Renal cortex interstitium (tissue), 11 donors: ENCODE data around the gene PHOX2B. TPM values are rescaled to one million over a fixed set of nuclear protein-coding genes. Genes with fewer than 3 reads are reported as not detected.
"Not testable (repeated sequence)": the region's sequence is repeated elsewhere in the genome, so short reads cannot be mapped to it uniquely, and the experiment has no call there.

Experiments
- DNase-seq, 11 donors: peaks; one replicate each; pipeline ENCODE4 v3.0.0-alpha.2; 2013; ENCODE audit warnings: low read depth in 9 of 11, low spot score in 4 of 11; ENCODE audit errors: extremely low read depth in 1 of 11
- polyA plus RNA-seq, 3 donors: library from polyadenylated mRNA; unstranded; fragments of 120-200 nt; gene quantifications; one replicate each; pipeline ENCODE4 v1.2.1, GENCODE V29; 2013; ENCODE audit not compliant: insufficient read length in 3 of 3

PHOX2B gene
- polyA plus RNA-seq, 3 donors, result 0.09 to 0.24 TPM; not detected in 1

- DNase-seq, result no peak
Measured at GRCh38 chr4:41722181-41722580, 26.3 kb downstream of the PHOX2B start.

- DNase-seq, result no peak
Measured at GRCh38 chr4:41719417-41719816, 29.1 kb downstream of the PHOX2B start.

DNA sequence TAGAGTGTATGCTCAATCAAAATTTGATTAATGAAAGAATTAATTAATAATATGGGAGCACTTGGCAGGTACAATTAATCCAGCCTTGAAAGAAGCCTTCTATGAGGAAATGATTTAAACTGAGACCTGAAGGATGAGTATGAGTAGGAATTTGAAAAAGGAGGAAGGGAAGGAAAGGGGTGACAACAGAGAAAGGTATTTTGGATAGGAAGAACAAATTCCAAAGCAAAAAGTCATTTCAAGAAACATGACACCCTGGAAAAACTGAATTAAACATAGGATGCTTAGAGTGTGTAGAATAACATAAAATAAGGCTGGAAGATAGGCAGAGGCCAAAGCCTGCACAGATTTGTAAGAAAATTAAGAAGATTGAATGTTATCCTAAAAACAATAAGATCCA is 29.6 kb downstream of the PHOX2B start:
- no peak for DNase-seq

DNA sequence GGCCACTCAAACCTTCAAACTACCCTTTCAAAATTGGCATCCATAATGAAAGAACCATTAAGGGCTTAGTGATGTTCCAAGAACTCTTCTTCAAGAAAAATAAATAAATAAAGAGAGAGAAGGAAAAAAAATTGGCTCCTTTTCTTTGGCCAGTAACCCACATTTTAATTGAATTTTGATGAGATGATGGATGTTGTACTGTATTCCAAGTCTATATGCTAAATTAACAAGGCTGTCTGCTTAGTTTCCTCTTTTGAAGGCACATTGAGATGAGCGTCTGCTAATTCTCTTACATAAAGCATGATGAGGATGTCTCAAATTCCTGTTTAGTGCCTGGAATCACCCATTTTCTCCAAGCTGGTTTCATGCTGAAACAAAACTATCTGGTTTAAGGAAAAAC is 33.4 kb downstream of the PHOX2B start:
- DNase-seq, result no peak

DNA sequence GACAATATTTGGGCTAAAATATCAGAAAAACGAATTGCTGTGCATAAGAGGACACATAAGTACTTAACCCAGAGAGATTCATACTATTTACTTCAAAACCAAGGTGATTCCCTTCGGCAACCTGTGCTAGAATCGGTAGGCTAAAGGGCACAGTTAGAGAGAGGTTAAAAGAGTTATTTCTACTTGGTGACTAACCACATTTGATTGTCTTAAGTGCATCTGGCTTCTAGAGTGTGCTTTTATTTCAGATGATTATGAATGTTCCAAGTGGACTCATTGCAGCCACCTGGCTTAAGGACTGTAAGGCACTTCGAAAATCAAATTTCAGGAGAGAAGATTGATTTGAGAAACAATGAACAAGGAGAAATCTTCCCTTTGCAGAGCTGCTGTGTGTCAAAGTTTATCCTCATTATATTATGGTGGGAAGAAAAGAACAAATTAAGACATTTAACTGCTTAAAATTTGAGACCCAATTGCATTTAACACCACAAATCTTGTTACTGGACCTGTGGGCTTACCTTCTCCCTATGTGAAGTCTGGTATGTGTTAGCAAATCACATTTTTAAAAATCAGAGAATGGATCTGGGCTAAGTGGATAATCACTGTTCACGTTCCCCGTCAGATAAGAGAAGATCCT is 34.0 kb downstream of the PHOX2B start:
- DNase-seq, result no peak

GRCh38 chr4:41713768-41714167 is 34.8 kb downstream of the PHOX2B start:
- DNase-seq, result no peak

DNA sequence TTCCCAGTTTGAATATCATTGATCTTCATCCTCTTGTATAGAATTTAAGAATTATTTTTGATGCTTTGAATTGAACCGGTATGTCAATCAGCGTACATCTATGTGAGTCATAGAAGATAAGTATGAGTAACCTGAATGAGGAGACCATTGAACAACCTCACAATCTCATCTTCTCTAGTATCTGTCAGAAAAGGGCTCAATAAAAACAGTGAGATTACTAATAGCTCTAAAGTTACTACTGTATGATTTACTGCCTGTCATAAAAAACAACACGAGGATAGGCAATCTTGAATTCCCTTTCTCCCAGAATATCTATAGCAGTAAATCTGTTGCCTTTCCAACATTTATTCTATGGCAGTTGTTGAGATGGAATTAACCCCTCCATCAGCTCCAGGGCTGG is 36.1 kb downstream of the PHOX2B start:
- DNase-seq, result no peak

DNA sequence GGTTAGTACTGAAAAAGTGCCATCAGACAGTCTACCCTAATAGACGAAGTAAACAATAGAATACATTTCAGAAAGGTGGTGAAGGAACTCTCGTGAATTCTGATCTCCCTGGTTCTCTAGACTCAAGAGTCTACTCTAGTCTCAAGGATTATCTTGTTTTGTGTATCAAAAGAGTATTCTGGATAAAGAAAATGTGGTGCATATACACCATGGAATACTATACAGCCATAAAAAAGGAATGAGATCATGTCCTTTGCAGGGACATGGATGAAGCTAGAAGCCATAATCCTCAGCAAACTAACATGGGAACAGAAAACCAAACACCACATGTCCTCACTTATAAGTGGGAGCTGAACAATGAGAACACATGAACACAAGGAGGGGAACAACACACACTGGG is 36.9 kb downstream of the PHOX2B start:
- not testable (repeated sequence) for DNase-seq

- DNase-seq, result no peak
Measured at GRCh38 chr4:41709844-41710481, 38.6 kb downstream of the PHOX2B start.

- DNase-seq, result no peak
Measured at GRCh38 chr4:41703785-41704184, 44.7 kb downstream of the PHOX2B start.

GRCh38 chr4:41702770-41703169 is 45.8 kb downstream of the PHOX2B start:
- no peak for DNase-seq

GRCh38 chr4:41701983-41702382 is 46.5 kb downstream of the PHOX2B start:
- DNase-seq, result no peak

DNA sequence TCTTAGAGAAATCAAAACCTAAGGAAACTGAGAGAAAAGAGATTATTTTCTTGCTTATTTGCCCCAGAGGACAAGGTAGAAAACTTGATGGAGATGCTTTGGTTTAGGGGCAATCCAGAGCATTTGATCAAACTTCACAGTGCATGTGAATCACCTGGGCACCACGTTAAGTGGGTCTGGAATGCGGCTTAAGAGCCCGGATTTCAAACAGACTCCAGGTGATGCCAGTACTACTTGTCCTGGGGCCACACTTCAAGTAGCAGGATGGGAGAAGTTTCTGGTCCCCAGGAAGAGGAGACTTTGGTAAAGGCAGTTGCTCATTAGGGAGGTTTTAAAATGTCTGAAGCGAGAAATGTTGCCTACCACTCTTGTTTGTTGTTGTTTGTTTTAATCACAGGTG is 51.8 kb downstream of the PHOX2B start:
- DNase-seq, result no peak

DNA sequence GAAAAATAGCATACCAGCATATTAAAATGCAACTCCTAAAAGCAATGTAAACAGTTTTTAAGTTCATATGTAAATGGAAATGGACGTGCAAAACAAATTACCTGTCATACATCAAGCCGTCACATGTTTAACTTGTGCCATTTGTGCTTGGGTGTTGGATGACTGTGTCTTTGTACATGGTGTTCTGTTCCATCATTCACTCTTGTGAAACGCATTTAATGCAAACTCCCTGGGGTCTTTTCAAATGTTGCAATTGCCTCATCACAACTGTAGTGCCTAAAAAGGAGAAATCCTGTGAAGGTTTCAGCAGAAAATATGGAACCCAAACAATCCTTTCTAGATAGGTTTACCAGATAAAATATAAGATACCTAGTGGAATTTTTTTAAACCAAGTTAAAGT is 52.4 kb downstream of the PHOX2B start:
- no peak for DNase-seq

Other genes with a start within 250 kb of the PHOX2B start
- gene LIMCH1, start 210.6 kb downstream of the PHOX2B start, polyA plus RNA-seq, result 100 to 1,000 TPM in 2 of 3 donors, 10 to 100 TPM in 1; 92.8 to 110 (median 108) TPM
- 10 to 100 TPM; 43.5 to 48.6 (median 44.7) TPM for gene TMEM33, start 186.7 kb upstream of the PHOX2B start, polyA plus RNA-seq
- under 1 TPM; 0.22 to 0.23 (median 0.23) TPM for gene DCAF4L1, start 233.0 kb upstream of the PHOX2B start, polyA plus RNA-seq
- 100 to 1,000 TPM; 106 to 116 (median 106) TPM for gene SLC30A9, start 241.8 kb upstream of the PHOX2B start, polyA plus RNA-seq